SK-N-SH (cell line): ENCODE measurements around the gene PRPF40B. TPM values are rescaled to one million over a fixed set of nuclear protein-coding genes. Genes with fewer than 3 reads are reported as not detected.

Experiments used
- CTCF ChIA-PET: fragments of 300-600, 350-600 bp; formaldehyde crosslinking; extraction: SDS; loops from one replicate; lab custom pipeline; 2021; lab: Yijun Ruan, JAX
- POLR2A ChIA-PET: fragments of 350-600 bp; sonication (Branson Sonifier 250); formaldehyde crosslinking; extraction: SDS; loops from one replicate; lab custom pipeline; 2020; ENCODE audit warnings: antibody characterized with exemption, inconsistent platforms; lab: Yijun Ruan, JAX
- DNase-seq: peaks from one replicate; pipeline ENCODE4 v3.0.0; 2012
- H2AFZ ChIP-seq: fragments of 200-600 bp; sonication (generic); 2 replicates; pipeline ENCODE4 v1.8.1; 2016; ENCODE audit warnings: antibody characterized with exemption, mild to moderate bottlenecking, low read depth
- H3F3A ChIP-seq: fragments of 200-600 bp; sonication (generic); replicated peaks from 2 replicates; pipeline ENCODE3; 2016; ENCODE audit warnings: antibody characterized with exemption, mild to moderate bottlenecking; ENCODE audit not compliant: insufficient read depth
- H3K27ac ChIP-seq, 2 experiments: fragments of 200-500 bp in 1 of 2; fragments of 200-600 bp in 1 of 2; sonication (Bioruptor generic) in 1 of 2; sonication (generic), shearing (Covaris generic) in 1 of 2; 2 replicates each; pipeline versions ENCODE4 v1.5.1 to v1.6.1; 2014 to 2016; ENCODE audit warnings: low read depth in 2 of 2, inconsistent platforms in 1 of 2, low read length in 1 of 2, mild to moderate bottlenecking in 1 of 2, mixed read lengths in 1 of 2
- H3K27me3 ChIP-seq: fragments of 200-600 bp; sonication (generic), shearing (Covaris generic); 2 replicates; pipeline ENCODE4 v1.6.1; 2016; ENCODE audit warnings: mixed run types; ENCODE audit not compliant: insufficient read depth
- H3K36me3 ChIP-seq, 2 experiments: fragments of 200-500 bp in 1 of 2; fragments of 200-600 bp in 1 of 2; sonication (Bioruptor generic) in 1 of 2; sonication (generic) in 1 of 2; replicated peaks in 1 of 2; 2 replicates each; pipeline versions ENCODE3 to v1.5.1; 2014 to 2016; ENCODE audit warnings: low read length in 1 of 2, mild to moderate bottlenecking in 1 of 2; ENCODE audit not compliant: insufficient read depth in 2 of 2, control insufficient read depth in 1 of 2
- H3K4me1 ChIP-seq, 2 experiments: fragments of 200-500 bp in 1 of 2; fragments of 200-600 bp in 1 of 2; sonication (Bioruptor generic) in 1 of 2; sonication (generic), shearing (Covaris generic) in 1 of 2; 2 replicates each; pipeline versions ENCODE4 v1.5.1 to v1.6.1; 2014 to 2016; ENCODE audit warnings: low read depth in 1 of 2, low read length in 1 of 2, mixed run types in 1 of 2; ENCODE audit not compliant: insufficient read depth in 2 of 2, control insufficient read depth in 1 of 2
- H3K4me2 ChIP-seq: fragments of 200-600 bp; sonication (generic), shearing (Covaris generic); 2 replicates; pipeline ENCODE4 v1.6.1; 2017; ENCODE audit warnings: mixed run types
- H3K4me3 ChIP-seq, 2 experiments: fragments of 200-500 bp in 1 of 2; fragments of 200-600 bp in 1 of 2; sonication (Bioruptor generic) in 1 of 2; sonication (generic), shearing (Covaris generic) in 1 of 2; 2 replicates each; pipeline versions ENCODE4 v1.5.1 to v1.8.1; 2014 to 2016; ENCODE audit warnings: low read depth in 2 of 2, inconsistent platforms in 1 of 2, low read length in 1 of 2, mild to moderate bottlenecking in 1 of 2, mixed read lengths in 1 of 2, moderate library complexity in 1 of 2
- H3K79me2 ChIP-seq: fragments of 200-600 bp; sonication (generic); 2 replicates; pipeline ENCODE4 v1.8.1; 2017; ENCODE audit warnings: mild to moderate bottlenecking; ENCODE audit not compliant: insufficient read depth
- H3K9ac ChIP-seq: fragments of 200-600 bp; sonication (generic); 2 replicates; pipeline ENCODE4 v1.6.1; 2017; ENCODE audit warnings: mixed run types
- H3K9me2 ChIP-seq: fragments of 200-600 bp; sonication (generic); 2 replicates; pipeline ENCODE4 v1.6.1; 2017; ENCODE audit warnings: mixed run types
- H3K9me3 ChIP-seq: fragments of 200-600 bp; sonication (generic); 2 replicates; pipeline ENCODE4 v1.6.1; 2017; ENCODE audit warnings: mixed run types, mild to moderate bottlenecking, moderate library complexity
- H4K20me1 ChIP-seq: fragments of 200-600 bp; sonication (generic); 2 replicates; pipeline ENCODE4 v1.6.1; 2017; ENCODE audit warnings: mild to moderate bottlenecking, mixed run types; ENCODE audit not compliant: insufficient read depth
- CHD2 ChIP-seq: fragments of 150-350 bp; IDR thresholded peaks from 2 replicates; pipeline ENCODE4 v1.6.1; 2018; ENCODE audit warnings: low read length; ENCODE audit not compliant: partially characterized antibody
- CTCF ChIP-seq: fragments of 200-600 bp; sonication (generic); IDR thresholded peaks from 2 replicates; pipeline ENCODE4 v1.6.1; 2017; ENCODE audit warnings: antibody characterized with exemption, mild to moderate bottlenecking, moderate library complexity
- EZH2phosphoT487 ChIP-seq: fragments of 200-600 bp; sonication (generic); IDR thresholded peaks from 2 replicates; pipeline ENCODE4 v1.6.1; 2017; ENCODE audit warnings: low read depth, mixed run types, mild to moderate bottlenecking, antibody characterized with exemption, moderate library complexity, borderline replicate concordance
- FOSL2 ChIP-seq: IDR thresholded peaks from 2 replicates; pipeline ENCODE4 v1.4.0; 2012; ENCODE audit warnings: low read depth, mild to moderate bottlenecking, moderate library complexity, borderline replicate concordance
- GATA2 ChIP-seq: sonication (generic); formaldehyde crosslinking; IDR thresholded peaks from 2 replicates; pipeline ENCODE4 v1.5.0; 2020; ENCODE audit warnings: mild to moderate bottlenecking, missing genetic modification reagents
- JUND ChIP-seq: IDR thresholded peaks from 2 replicates; pipeline ENCODE4 v1.4.0; 2012
- MEF2A ChIP-seq: IDR thresholded peaks from 2 replicates; pipeline ENCODE4 v1.4.0; 2012; ENCODE audit warnings: low read depth, borderline replicate concordance
- NRF1 ChIP-seq: IDR thresholded peaks from 2 replicates; pipeline ENCODE4 v1.6.1; 2012; ENCODE audit warnings: low read depth, mild to moderate bottlenecking, low read length
- RAD21 ChIP-seq: IDR thresholded peaks from 2 replicates; pipeline ENCODE4 v1.6.1; 2012; ENCODE audit warnings: mild to moderate bottlenecking, low read length
- RFX5 ChIP-seq: IDR thresholded peaks from 2 replicates; pipeline ENCODE4 v1.6.1; 2012; ENCODE audit warnings: mild to moderate bottlenecking, improper control_type of control experiment, low read length
- RXRA ChIP-seq: IDR thresholded peaks from 2 replicates; pipeline ENCODE4 v1.4.0; 2012; ENCODE audit warnings: low read depth, mild to moderate bottlenecking, borderline replicate concordance
- SIN3A ChIP-seq: IDR thresholded peaks from 2 replicates; pipeline ENCODE4 v1.6.1; 2012; ENCODE audit warnings: low read depth, mild to moderate bottlenecking, low read length, moderate library complexity, borderline replicate concordance
- TCF12 ChIP-seq: IDR thresholded peaks from 2 replicates; pipeline ENCODE4 v1.4.0; 2012
- TEAD4 ChIP-seq: IDR thresholded peaks from 2 replicates; pipeline ENCODE4 v1.4.0; 2012; ENCODE audit warnings: mild to moderate bottlenecking, borderline replicate concordance; ENCODE audit not compliant: insufficient read depth
- USF1 ChIP-seq: IDR thresholded peaks from 2 replicates; pipeline ENCODE4 v1.4.0; 2012; ENCODE audit warnings: low read depth, borderline replicate concordance
- USF2 ChIP-seq: fragments of 150-350 bp; IDR thresholded peaks from 2 replicates; pipeline ENCODE4 v1.6.1; 2017; ENCODE audit warnings: antibody characterized with exemption, low read length, low read depth, borderline replicate concordance
- polyA plus RNA-seq, 3 experiments: library from polyadenylated mRNA; depleted of rRNA; stranded (reverse); fragments of >200 nt; gene quantifications; 2 replicates each; pipeline ENCODE4 v1.2.3, GENCODE V29; 2012
- TF ChIP-seq, protein P1 (sequence below): IDR thresholded peaks from 2 replicates; pipeline ENCODE4; 2012
- TF ChIP-seq, protein P2 (sequence below): IDR thresholded peaks from 2 replicates; pipeline ENCODE4 v1.4.0; 2012; ENCODE audit warnings: low read depth
- TF ChIP-seq, protein P3 (sequence below): fragments of 150-350 bp; IDR thresholded peaks from 2 replicates; pipeline ENCODE4 v1.6.1; 2016; ENCODE audit warnings: mild to moderate bottlenecking, low read depth, low read length

PRPF40B gene
- polyA plus RNA-seq, 1 of the 3 experiments (the other 2 are of a cell fraction): 27.0 TPM

GRCh38 chr12:49612210-49612609 is 11.2 kb upstream of the PRPF40B start:
- no peak overlapping the region for H3K4me2 ChIP-seq
- ChIA-PET POLR2A (no interaction called here), CTCF (interaction anchor here (0.5 to 1.3 kb wide), 2 partner anchors 12 to 275 kb away, joined by 3 to 4 read pairs; no protein-coding TSS in a partner anchor)
- no peaks in the 10 kb centered on the region for H3K79me2 ChIP-seq
- no peaks in the 10 kb centered on the region for H4K20me1 ChIP-seq
- peaks cover 11% of the 10 kb centered on the region; the same call in 1 of the 2 replicates for H3K9me3 ChIP-seq
- no peak overlapping the region for H2AFZ ChIP-seq
- H3K27me3 ChIP-seq: no peaks in the 10 kb centered on the region
- no peaks in the 10 kb centered on the region for H3K36me3 ChIP-seq
- H3K4me3 ChIP-seq: no peak overlapping the region
- H3K27ac ChIP-seq: no peak overlapping the region
- no peak for TF ChIP-seq RAD21
- TF ChIP-seq FOSL2: no peak
- no peak for TF ChIP-seq SIN3A
- no peak for TF ChIP-seq NRF1
- TF ChIP-seq USF1: no peak
- TF ChIP-seq, protein P1, sequence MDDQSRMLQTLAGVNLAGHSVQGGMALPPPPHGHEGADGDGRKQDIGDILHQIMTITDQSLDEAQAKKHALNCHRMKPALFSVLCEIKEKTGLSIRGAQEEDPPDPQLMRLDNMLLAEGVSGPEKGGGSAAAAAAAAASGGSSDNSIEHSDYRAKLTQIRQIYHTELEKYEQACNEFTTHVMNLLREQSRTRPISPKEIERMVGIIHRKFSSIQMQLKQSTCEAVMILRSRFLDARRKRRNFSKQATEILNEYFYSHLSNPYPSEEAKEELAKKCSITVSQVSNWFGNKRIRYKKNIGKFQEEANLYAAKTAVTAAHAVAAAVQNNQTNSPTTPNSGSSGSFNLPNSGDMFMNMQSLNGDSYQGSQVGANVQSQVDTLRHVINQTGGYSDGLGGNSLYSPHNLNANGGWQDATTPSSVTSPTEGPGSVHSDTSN: no peak
- no peak for TF ChIP-seq RFX5
- no peak for TF ChIP-seq CHD2
- TF ChIP-seq TCF12: no peak
- no peak for TF ChIP-seq EZH2phosphoT487
- no peak for TF ChIP-seq MEF2A
- TF ChIP-seq USF2: no peak
- no peak for TF ChIP-seq GATA2 (CRISPR knock-in tag)
- TF ChIP-seq JUND: no peak
- TF ChIP-seq CTCF: no peak
- no peak for TF ChIP-seq TEAD4
- no peak for TF ChIP-seq RXRA
- TF ChIP-seq, protein P2, sequence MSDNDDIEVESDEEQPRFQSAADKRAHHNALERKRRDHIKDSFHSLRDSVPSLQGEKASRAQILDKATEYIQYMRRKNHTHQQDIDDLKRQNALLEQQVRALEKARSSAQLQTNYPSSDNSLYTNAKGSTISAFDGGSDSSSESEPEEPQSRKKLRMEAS: no peak
- TF ChIP-seq, protein P3, sequence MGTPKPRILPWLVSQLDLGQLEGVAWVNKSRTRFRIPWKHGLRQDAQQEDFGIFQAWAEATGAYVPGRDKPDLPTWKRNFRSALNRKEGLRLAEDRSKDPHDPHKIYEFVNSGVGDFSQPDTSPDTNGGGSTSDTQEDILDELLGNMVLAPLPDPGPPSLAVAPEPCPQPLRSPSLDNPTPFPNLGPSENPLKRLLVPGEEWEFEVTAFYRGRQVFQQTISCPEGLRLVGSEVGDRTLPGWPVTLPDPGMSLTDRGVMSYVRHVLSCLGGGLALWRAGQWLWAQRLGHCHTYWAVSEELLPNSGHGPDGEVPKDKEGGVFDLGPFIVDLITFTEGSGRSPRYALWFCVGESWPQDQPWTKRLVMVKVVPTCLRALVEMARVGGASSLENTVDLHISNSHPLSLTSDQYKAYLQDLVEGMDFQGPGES: no peak
- no peak for DNase-seq
- H3K4me1 ChIP-seq: no peaks in the 10 kb centered on the region
- peaks cover 7% of the 10 kb centered on the region for H3F3A ChIP-seq
- H3K9ac ChIP-seq: no peak overlapping the region
- H3K9me2 ChIP-seq: no peaks in the 10 kb centered on the region
